Hepatocyte (in vitro differentiated cells): ENCODE results near the gene KRTAP4-3. TPM values are rescaled to one million over a fixed set of nuclear protein-coding genes. Genes with fewer than 3 reads are reported as not detected.

Source experiments
- DNase-seq: peaks from one replicate; pipeline ENCODE4 v3.0.0-alpha.2; 2016; ENCODE audit warnings: low spot score
- H2AFZ ChIP-seq: fragments of 200-600 bp; sonication (generic); 2 replicates; pipeline ENCODE4 v1.6.0; 2016; ENCODE audit warnings: antibody characterized with exemption, mild to moderate bottlenecking
- H3K27ac ChIP-seq: fragments of 200-600 bp; sonication (generic); 2 replicates; pipeline ENCODE4 v1.5.1; 2016; ENCODE audit warnings: mild to moderate bottlenecking
- H3K27me3 ChIP-seq: fragments of 200-600 bp; sonication (generic); 2 replicates; pipeline ENCODE4 v1.6.1; 2016
- H3K36me3 ChIP-seq: fragments of 200-600 bp; sonication (generic); replicated peaks from 2 replicates; pipeline ENCODE4 v1.5.1; 2016; ENCODE audit warnings: low read depth; ENCODE audit not compliant: insufficient read depth
- H3K4me1 ChIP-seq: fragments of 200-600 bp; sonication (generic); 2 replicates; pipeline ENCODE4 v1.5.1; 2016; ENCODE audit warnings: mild to moderate bottlenecking, moderate library complexity; ENCODE audit not compliant: insufficient read depth
- H3K4me2 ChIP-seq: fragments of 200-600 bp; sonication (generic); 2 replicates; pipeline ENCODE4 v1.6.0; 2016
- H3K4me3 ChIP-seq: fragments of 200-600 bp; sonication (generic); 2 replicates; pipeline ENCODE4 v1.5.1; 2016; ENCODE audit warnings: mild to moderate bottlenecking
- H3K79me2 ChIP-seq: fragments of 200-600 bp; sonication (generic); 2 replicates; pipeline ENCODE4 v1.6.0; 2017; ENCODE audit warnings: mild to moderate bottlenecking
- H3K9me2 ChIP-seq: fragments of 200-600 bp; sonication (generic); replicated peaks from 2 replicates; pipeline ENCODE4 v1.6.0; 2017; ENCODE audit warnings: mild to moderate bottlenecking; ENCODE audit not compliant: insufficient read depth
- H3K9me3 ChIP-seq: fragments of 200-600 bp; sonication (generic); 2 replicates; pipeline ENCODE4 v1.5.1; 2016; ENCODE audit warnings: low read depth, mild to moderate bottlenecking
- H4K20me1 ChIP-seq: fragments of 200-600 bp; sonication (generic); 2 replicates; pipeline ENCODE4 v1.6.0; 2016; ENCODE audit warnings: mild to moderate bottlenecking; ENCODE audit not compliant: insufficient read depth, poor library complexity, severe bottlenecking
- CTCF ChIP-seq: fragments of 200-600 bp; sonication (generic); IDR thresholded peaks from 2 replicates; pipeline ENCODE4 v1.5.1; 2016; ENCODE audit warnings: antibody characterized with exemption, mild to moderate bottlenecking; ENCODE audit not compliant: poor library complexity
- EZH2 ChIP-seq: fragments of 200-600 bp; sonication (generic); IDR thresholded peaks from 2 replicates; pipeline ENCODE4 v1.6.1; 2016; ENCODE audit warnings: antibody characterized with exemption, mild to moderate bottlenecking, borderline replicate concordance
- EZH2phosphoT487 ChIP-seq: fragments of 200-600 bp; sonication (generic); IDR thresholded peaks from one replicate; pipeline ENCODE4 v1.6.1; 2018; ENCODE audit warnings: antibody characterized with exemption, mild to moderate bottlenecking, low read depth, moderate library complexity; ENCODE audit not compliant: unreplicated experiment, severe bottlenecking
- WGBS: methylation state at CpG from one replicate; pipeline ENCODE4 v1.1.6; 2016; ENCODE audit warnings: low lambda C conversion rate; ENCODE audit errors: missing lambda C conversion rate; 5-methylcytosine and 5-hydroxymethylcytosine counted together
- polyA plus RNA-seq: library from polyadenylated mRNA; unstranded; fragments of >200 nt; fragmentation: Nextera tagmentation; extraction: Ambion mirVana; gene quantifications from 2 replicates; pipeline ENCODE4 v1.2.1, GENCODE V29; 2016
- total RNA-seq: library from RNA; depleted of rRNA; stranded (reverse); fragments of >200 nt; gene quantifications from 2 replicates; pipeline ENCODE4 v1.2.3, GENCODE V29; 2014

Gene KRTAP4-3
- total and polyA plus RNA-seq, 2 experiments from 2014 or later: not detected

GRCh38 chr17:41177727-41178271 lies 9.8 kb upstream of the KRTAP4-3 start, which contains the start of gene KRTAP4-2:
Gene KRTAP4-2, minus strand, starts transcription at chr17:41178221. Its CDS starts 57 bp downstream, at chr17:41178164.
- peaks cover 20% of the 10 kb centered on the region for H3K27me3 ChIP-seq
- no peak within 1 kb of the TSS for H3K4me3 ChIP-seq
- H3K36me3 ChIP-seq: no peaks in the 10 kb centered on the region
- no peak within 1 kb of the TSS for H3K27ac ChIP-seq
- H3K79me2 ChIP-seq: no peaks in the 10 kb centered on the region
- no peak within 1 kb of the TSS for H2AFZ ChIP-seq
- WGBS: 98% methylated on average over 7 of the region's 7 CpGs
- DNase-seq: no peak
- H3K4me2 ChIP-seq: no peak within 1 kb of the TSS
- peaks cover under 1% of the 10 kb centered on the region for H3K4me1 ChIP-seq
- H4K20me1 ChIP-seq: no peaks in the 10 kb centered on the region
- TF ChIP-seq CTCF: no peak
- no peak for TF ChIP-seq EZH2
- no peak for TF ChIP-seq EZH2phosphoT487
- H3K9me2 ChIP-seq: no peaks in the 10 kb centered on the region
- H3K9me3 ChIP-seq: no peaks in the 10 kb centered on the region

DNA sequence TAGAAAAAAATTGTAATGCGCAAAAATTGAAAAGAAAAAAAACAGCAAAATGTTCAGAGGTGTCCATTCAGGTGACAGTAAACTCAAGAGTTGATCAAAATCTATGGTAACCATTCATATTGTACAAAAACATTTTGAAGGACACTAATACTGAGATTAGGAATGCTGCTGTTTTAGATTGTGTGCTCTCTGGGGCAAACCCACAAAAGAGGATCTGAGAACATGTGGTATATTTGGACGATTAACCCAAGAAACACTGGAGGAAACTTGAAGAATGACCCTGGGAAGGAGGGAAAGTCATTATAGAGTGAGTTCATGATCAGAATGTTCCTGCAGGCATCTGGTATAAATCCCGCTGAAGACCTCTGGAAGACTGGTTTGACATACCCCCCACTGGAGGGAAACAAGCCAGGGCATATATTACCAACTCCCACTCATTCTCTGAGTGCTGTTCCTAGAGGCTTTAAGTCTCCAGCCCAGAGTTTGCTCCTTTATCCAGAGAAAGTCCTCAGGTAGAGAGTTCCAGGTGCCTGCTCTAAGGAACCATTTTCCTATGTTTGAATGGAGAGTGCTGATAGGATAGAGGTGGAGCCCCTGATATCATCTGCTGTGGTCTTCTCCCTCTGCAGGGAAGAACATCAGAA lies 8.8 kb upstream of the KRTAP4-3 start:
- WGBS: 90% methylated on average over 3 of the region's 3 CpGs
- TF ChIP-seq EZH2phosphoT487: no peak
- TF ChIP-seq EZH2: no peak
- no peak for TF ChIP-seq CTCF

GRCh38 chr17:41171886-41172285 lies 3.9 kb upstream of the KRTAP4-3 start:
- H2AFZ ChIP-seq: no peak overlapping the region
- WGBS: 90% methylated on average over 2 of the region's 2 CpGs
- H3K4me1 ChIP-seq: no peaks in the 10 kb centered on the region
- no peaks in the 10 kb centered on the region for H3K9me3 ChIP-seq
- TF ChIP-seq EZH2phosphoT487 (no peak), EZH2 (no peak), CTCF (no peak)
- no peaks in the 10 kb centered on the region for H4K20me1 ChIP-seq
- H3K4me2 ChIP-seq: no peak overlapping the region
- H3K9me2 ChIP-seq: no peaks in the 10 kb centered on the region
- DNase-seq: no peak
- peaks cover 12% of the 10 kb centered on the region for H3K27me3 ChIP-seq
- no peaks in the 10 kb centered on the region for H3K79me2 ChIP-seq
- no peak overlapping the region for H3K27ac ChIP-seq
- H3K36me3 ChIP-seq: no peaks in the 10 kb centered on the region
- H3K4me3 ChIP-seq: no peak overlapping the region

More for the DNA sequence above, 8.8 kb upstream of the KRTAP4-3 start:
- Histone ChIP-seq H3K79me2 (no peaks in the 10 kb centered on the region), H3K4me1 (no peaks in the 10 kb centered on the region), H3K9me3 (no peaks in the 10 kb centered on the region), H3K27me3 (peaks cover 20% of the 10 kb centered on the region), H3K4me2 (no peak overlapping the region), H4K20me1 (no peaks in the 10 kb centered on the region), H3K36me3 (no peaks in the 10 kb centered on the region), H2AFZ (no peak overlapping the region), H3K9me2 (no peaks in the 10 kb centered on the region), H3K4me3 (no peak overlapping the region), H3K27ac (no peak overlapping the region)
- no peak for DNase-seq
